Body of pancreas (tissue), 4 donors: Measurements from ENCODE around the gene TNFAIP8L3. TPM values are rescaled to one million over a fixed set of nuclear protein-coding genes. Genes with fewer than 3 reads are reported as not detected.

Experiments
- ATAC-seq: fragments of 150-250 bp; one replicate; pipeline ENCODE4 v1.9.1; 2016
- DNase-seq, 4 donors: peaks; one replicate each; pipeline ENCODE4 v3.0.0-alpha.2; 2019
- H3K27ac ChIP-seq, 4 donors: fragments of 200-600 bp; sonication (generic); 1 replicate in 3 of 4; 2 replicates in 1 of 4; pipeline versions ENCODE4 v1.5.1 to v1.6.1; 2016 to 2019; ENCODE audit warnings: mild to moderate bottlenecking in 1 of 4, mixed read lengths in 1 of 4, moderate library complexity in 1 of 4
- H3K27me3 ChIP-seq, 2 donors: fragments of 200-600 bp; sonication (generic); one replicate each; pipeline ENCODE4 v1.6.0; 2016; ENCODE audit warnings: mild to moderate bottlenecking in 1 of 2
- H3K36me3 ChIP-seq, 2 donors: fragments of 200-600 bp; sonication (generic); replicated peaks in 1 of 2; 2 replicates each; pipeline ENCODE4 v1.5.1; 2016; ENCODE audit warnings: low read depth in 2 of 2; ENCODE audit not compliant: insufficient read depth in 1 of 2
- H3K4me1 ChIP-seq: fragments of 200-600 bp; sonication (generic); one replicate; pipeline ENCODE4 v1.6.0; 2016
- H3K4me3 ChIP-seq, 2 donors: fragments of 200-600 bp; sonication (generic); 1 replicate in 1 of 2; 2 replicates in 1 of 2; pipeline ENCODE4 v1.5.1; 2016 to 2019
- H3K9me3 ChIP-seq, 3 donors: fragments of 200-600 bp; sonication (generic); 1 replicate in 2 of 3; 2 replicates in 1 of 3; pipeline ENCODE4 v1.5.1; 2016
- POLR2A ChIP-seq, 3 donors: fragments of 450-650 bp; IDR thresholded peaks; one replicate each; pipeline ENCODE4 v1.6.1; 2016; ENCODE audit warnings: antibody characterized with exemption in 3 of 3, mild to moderate bottlenecking in 2 of 3
- WGBS, 2 donors: methylation state at CpG; one replicate each; pipeline ENCODE4 v1.1.5; 2017; 5-methylcytosine and 5-hydroxymethylcytosine counted together
- intact Hi-C: fragments of 100-400 bp; cut with DNase I; formaldehyde crosslinking; loops from one replicate; pipeline ENCODE4 v1.15.1; 2023
- total RNA-seq, 2 donors: library from RNA; depleted of rRNA; stranded (reverse); fragments of >200 nt; gene quantifications; one replicate each; pipeline ENCODE4 v1.1.0, GENCODE V29; 2016
- TF ChIP-seq, protein P1 (sequence below), 7 experiments: fragments of 450-650 bp in 4 of 7; fragments of 200-600 bp in 3 of 7; sonication (generic) in 3 of 7; IDR thresholded peaks; one replicate each; pipeline ENCODE4 v1.5.1; 2016 to 2019; ENCODE audit warnings: antibody characterized with exemption in 7 of 7

Gene TNFAIP8L3
- total RNA-seq, 2 donors from 2014 or later: 2.9 TPM; not detected in 1

DNA sequence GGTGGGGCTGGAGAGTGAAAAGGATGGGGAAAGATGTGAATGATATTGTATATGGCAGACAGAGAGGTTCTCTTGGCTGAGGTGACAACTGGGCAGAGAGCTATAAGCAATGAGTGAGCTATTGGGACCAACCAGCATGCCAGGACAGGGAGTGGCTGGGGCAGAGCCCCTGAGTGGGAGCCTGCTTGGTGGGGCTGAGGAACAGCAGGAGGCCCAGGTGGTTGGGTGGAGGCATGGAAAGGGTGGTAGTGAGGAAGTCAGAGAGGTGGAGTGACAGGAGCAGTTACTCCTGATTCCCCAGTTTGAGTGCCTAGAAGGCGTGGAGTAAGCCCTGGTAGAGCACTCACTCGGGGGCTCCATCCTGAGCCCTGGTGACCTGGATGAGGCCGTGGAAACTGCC is 15.5 kb upstream of the TNFAIP8L3 start:
- H3K4me1 ChIP-seq: no peaks in the 10 kb centered on the region
- no peaks in the 10 kb centered on the region for H3K27me3 ChIP-seq
- intact Hi-C loops: no loop called here
- DNase-seq: no peak
- no peak for ATAC-seq
- no peaks in the 10 kb centered on the region for H3K36me3 ChIP-seq
- TF ChIP-seq, protein P1, sequence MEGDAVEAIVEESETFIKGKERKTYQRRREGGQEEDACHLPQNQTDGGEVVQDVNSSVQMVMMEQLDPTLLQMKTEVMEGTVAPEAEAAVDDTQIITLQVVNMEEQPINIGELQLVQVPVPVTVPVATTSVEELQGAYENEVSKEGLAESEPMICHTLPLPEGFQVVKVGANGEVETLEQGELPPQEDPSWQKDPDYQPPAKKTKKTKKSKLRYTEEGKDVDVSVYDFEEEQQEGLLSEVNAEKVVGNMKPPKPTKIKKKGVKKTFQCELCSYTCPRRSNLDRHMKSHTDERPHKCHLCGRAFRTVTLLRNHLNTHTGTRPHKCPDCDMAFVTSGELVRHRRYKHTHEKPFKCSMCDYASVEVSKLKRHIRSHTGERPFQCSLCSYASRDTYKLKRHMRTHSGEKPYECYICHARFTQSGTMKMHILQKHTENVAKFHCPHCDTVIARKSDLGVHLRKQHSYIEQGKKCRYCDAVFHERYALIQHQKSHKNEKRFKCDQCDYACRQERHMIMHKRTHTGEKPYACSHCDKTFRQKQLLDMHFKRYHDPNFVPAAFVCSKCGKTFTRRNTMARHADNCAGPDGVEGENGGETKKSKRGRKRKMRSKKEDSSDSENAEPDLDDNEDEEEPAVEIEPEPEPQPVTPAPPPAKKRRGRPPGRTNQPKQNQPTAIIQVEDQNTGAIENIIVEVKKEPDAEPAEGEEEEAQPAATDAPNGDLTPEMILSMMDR (IDR thresholded peaks at IDR 0.05): no peak
- TF ChIP-seq POLR2A (IDR thresholded peaks at IDR 0.05): no peak
- H3K27ac ChIP-seq: no peak overlapping the region
- H3K4me3 ChIP-seq: no peak overlapping the region
- H3K9me3 ChIP-seq: no peaks in the 10 kb centered on the region
- WGBS, 2 donors: 83 to 88% methylated on average over 3 of the region's 3 CpGs

DNA sequence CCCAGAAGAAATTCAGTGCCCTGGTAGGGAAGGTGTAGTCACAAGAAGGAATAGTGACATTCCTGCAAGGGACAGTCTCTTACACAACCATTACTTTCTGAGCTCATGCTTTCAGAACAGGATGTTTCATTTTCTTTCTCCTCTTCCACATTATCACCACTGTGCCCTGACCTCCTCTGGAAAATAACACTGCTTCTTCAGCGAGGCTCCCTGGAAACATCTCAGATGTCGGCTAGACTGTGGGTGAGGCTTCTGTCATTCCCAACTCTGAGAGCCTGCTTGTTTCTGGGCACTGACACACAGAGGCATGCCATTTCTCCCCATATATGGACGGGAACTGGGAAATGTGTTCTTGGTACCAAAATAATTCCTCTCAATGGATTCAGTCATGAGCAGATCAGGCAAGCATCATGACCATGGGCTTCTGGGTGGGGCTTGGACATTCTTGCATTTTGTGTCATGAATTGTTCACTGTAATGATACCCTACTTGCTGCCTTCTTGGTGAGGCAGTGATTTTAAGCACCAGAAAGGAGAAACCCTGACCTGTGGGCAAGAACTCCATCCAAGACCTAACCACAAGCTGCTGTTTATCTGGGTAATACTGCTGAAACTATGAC is 14.3 kb upstream of the TNFAIP8L3 start:
- whole genome bisulfite sequencing, 2 donors: 61 to 62% methylated on average over 3 of the region's 3 CpGs
- no peaks in the 10 kb centered on the region for H3K36me3 ChIP-seq
- no peaks in the 10 kb centered on the region for H3K4me1 ChIP-seq
- intact Hi-C loops: no loop called here
- no peaks in the 10 kb centered on the region for H3K27me3 ChIP-seq
- no peak overlapping the region for H3K4me3 ChIP-seq
- H3K27ac ChIP-seq: no peak overlapping the region
- DNase-seq: no peak
- peak; percentile 23 for ATAC-seq
- TF ChIP-seq, protein P1 (IDR thresholded peaks at IDR 0.05): no peak
- no peak for TF ChIP-seq POLR2A (IDR thresholded peaks at IDR 0.05)
- no peaks in the 10 kb centered on the region for H3K9me3 ChIP-seq

DNA sequence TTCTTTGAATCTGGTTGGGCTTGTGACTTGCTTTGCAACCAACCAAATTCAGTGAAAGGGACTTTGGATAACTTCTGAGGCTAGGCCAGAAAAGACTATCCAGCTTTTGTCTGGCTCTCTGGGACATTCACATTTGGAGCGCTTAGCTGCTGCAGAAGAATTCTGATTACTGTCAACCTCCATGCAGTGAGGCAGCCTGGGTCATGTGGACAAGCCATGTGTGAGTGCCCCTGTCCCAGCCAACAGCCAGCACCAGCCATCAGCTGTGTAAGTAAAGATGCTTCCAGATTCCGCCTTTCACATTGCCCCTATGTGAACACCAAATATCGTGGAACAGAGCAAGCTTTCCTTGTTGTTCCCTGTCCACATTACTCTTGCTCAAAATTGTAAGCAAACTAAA is 12.9 kb upstream of the TNFAIP8L3 start:
- H3K27ac ChIP-seq: no peak overlapping the region
- 82 to 85% methylated on average over 3 of the region's 3 CpGs for WGBS, 2 donors
- intact Hi-C loops: no loop called here
- H3K27me3 ChIP-seq: no peaks in the 10 kb centered on the region
- no peak for ATAC-seq
- no peak for DNase-seq
- no peaks in the 10 kb centered on the region for H3K36me3 ChIP-seq
- no peak overlapping the region for H3K4me3 ChIP-seq
- no peaks in the 10 kb centered on the region for H3K9me3 ChIP-seq
- H3K4me1 ChIP-seq: no peaks in the 10 kb centered on the region
- no peak for TF ChIP-seq POLR2A (IDR thresholded peaks at IDR 0.05)
- TF ChIP-seq, protein P1 (IDR thresholded peaks at IDR 0.05): no peak

DNA sequence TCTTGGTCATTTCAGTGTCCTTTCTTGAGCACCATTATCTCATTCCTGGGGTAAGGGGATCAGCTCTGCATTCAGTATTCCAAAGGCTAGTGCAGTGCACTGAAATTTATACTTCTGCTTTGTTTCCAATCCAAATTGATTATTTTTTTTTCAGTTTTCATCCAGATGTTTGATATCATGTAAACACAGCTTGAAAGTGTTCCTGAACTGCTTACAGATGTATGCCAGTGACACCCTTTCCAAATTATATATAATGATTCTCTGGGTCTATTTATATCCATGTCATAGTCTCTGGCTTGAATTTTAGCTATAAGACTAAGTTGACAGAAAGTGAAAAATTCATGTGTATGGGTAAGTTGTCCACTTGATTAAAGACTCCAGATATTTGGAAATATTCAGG is 11.8 kb upstream of the TNFAIP8L3 start:
- no peaks in the 10 kb centered on the region for H3K9me3 ChIP-seq
- intact Hi-C loops: no loop called here
- no peak overlapping the region for H3K27ac ChIP-seq
- TF ChIP-seq POLR2A (IDR thresholded peaks at IDR 0.05): no peak
- TF ChIP-seq, protein P1 (IDR thresholded peaks at IDR 0.05): no peak
- no peaks in the 10 kb centered on the region for H3K27me3 ChIP-seq
- H3K36me3 ChIP-seq: no peaks in the 10 kb centered on the region
- no peak for DNase-seq
- H3K4me3 ChIP-seq: no peak overlapping the region
- no peak for ATAC-seq
- H3K4me1 ChIP-seq: no peaks in the 10 kb centered on the region

DNA sequence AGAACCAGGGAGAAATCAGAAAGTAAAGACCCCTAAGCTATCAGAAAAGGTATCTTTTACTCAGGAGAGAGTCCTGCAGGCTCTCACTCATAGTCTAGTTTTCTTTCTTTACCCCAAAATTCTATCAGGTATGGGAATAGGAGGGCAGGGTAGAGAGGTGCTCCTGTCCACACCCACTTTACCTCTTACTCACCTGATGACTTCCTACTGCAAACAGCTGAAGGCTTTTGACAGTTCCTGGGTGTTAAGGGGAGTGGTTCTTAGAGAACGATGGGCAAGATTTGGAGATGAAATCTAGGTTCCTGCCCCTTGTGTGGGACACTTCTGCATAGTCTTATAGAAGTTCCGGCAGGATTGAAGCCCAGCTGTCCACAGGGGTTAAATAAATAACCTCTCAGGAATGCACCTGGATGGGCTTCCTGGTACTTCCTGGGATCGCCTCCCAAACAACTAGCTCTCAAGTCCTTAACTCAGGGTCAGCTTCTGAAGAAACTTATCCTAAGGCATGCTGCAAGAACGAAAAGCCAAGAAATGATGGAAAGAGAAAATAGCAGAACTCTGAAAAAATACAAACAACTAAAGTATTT is 10.8 kb upstream of the TNFAIP8L3 start:
- DNase-seq: no peak
- no peak for ATAC-seq
- H3K9me3 ChIP-seq: no peaks in the 10 kb centered on the region
- TF ChIP-seq, protein P1 (IDR thresholded peaks at IDR 0.05): no peak
- no peak for TF ChIP-seq POLR2A (IDR thresholded peaks at IDR 0.05)
- intact Hi-C loops: no loop called here
- no peaks in the 10 kb centered on the region for H3K4me1 ChIP-seq
- H3K4me3 ChIP-seq: no peak overlapping the region
- 31 to 50% methylated on average over 4 of the region's 4 CpGs for WGBS, 2 donors
- no peak overlapping the region for H3K27ac ChIP-seq
- no peaks in the 10 kb centered on the region for H3K36me3 ChIP-seq
- H3K27me3 ChIP-seq: no peaks in the 10 kb centered on the region
